Occipital lobe (tissue), 3 donors: ENCODE results near the gene XRRA1. TPM values are rescaled to one million over a fixed set of nuclear protein-coding genes. Genes with fewer than 3 reads are reported as not detected.
"Not testable (repeated sequence)": the region's sequence is repeated elsewhere in the genome, so short reads cannot be mapped to it uniquely, and the experiment has no call there.

Source experiments
- DNase-seq: peaks from one replicate; lab custom pipeline; 2025; lab: John Stamatoyannopoulos, UW
- small RNA-seq: library from RNA; depleted of rRNA; stranded (forward); fragments of <200 nt; gene quantifications from one replicate; pipeline ENCODE3, GENCODE V24; 2014
- total RNA-seq: library from RNA; depleted of rRNA; stranded (reverse); fragments of >200 nt; gene quantifications from one replicate; pipeline ENCODE4 v1.2.3, GENCODE V29; 2014

XRRA1 gene
- total RNA-seq, 1 donor from 2014 or later = 10.1 TPM

- no peak for DNase-seq
Observed at GRCh38 chr11:74837191-74837590, 111.7 kb downstream of the XRRA1 start.

GRCh38 chr11:74826901-74827300 lies 122.0 kb downstream of the XRRA1 start:
- DNase-seq = no peak

GRCh38 chr11:74825596-74825995 lies 123.3 kb downstream of the XRRA1 start:
- DNase-seq = not testable (repeated sequence)

GRCh38 chr11:74824285-74824982 lies 124.5 kb downstream of the XRRA1 start:
- DNase-seq = no peak

GRCh38 chr11:74822170-74822569 lies 126.7 kb downstream of the XRRA1 start:
- peak; percentile 12 for DNase-seq

GRCh38 chr11:74820763-74821162 lies 128.1 kb downstream of the XRRA1 start:
- DNase-seq = no peak

GRCh38 chr11:74819400-74819799 lies 129.5 kb downstream of the XRRA1 start:
- DNase-seq = no peak

GRCh38 chr11:74818283-74818946 lies 130.5 kb downstream of the XRRA1 start:
- DNase-seq = no peak

- no peak for DNase-seq
Observed at GRCh38 chr11:74816664-74817063, 132.2 kb downstream of the XRRA1 start.

- no peak for DNase-seq
Observed at GRCh38 chr11:74815966-74816365, 132.9 kb downstream of the XRRA1 start.

- no peak for DNase-seq
Observed at GRCh38 chr11:74809801-74810200, 139.1 kb downstream of the XRRA1 start.

GRCh38 chr11:74806267-74806666 lies 142.6 kb downstream of the XRRA1 start:
- no peak for DNase-seq

GRCh38 chr11:74791333-74792100 lies 157.4 kb downstream of the XRRA1 start:
- DNase-seq = no peak

Small RNA genes lying within 50 kb of the gene (small RNA-seq; reads per million reads assigned to genes)
- gene RN7SL239P = not detected
- gene RNU6-216P = not detected

Other genes with a start within 250 kb of the XRRA1 start
- gene CHRDL2, start 217.7 kb downstream of the XRRA1 start, total RNA-seq = not detected
- gene RNF169, start 200.2 kb downstream of the XRRA1 start, total RNA-seq = 39.3 TPM
- 20.1 TPM for gene SPCS2, start 175 bp upstream of the XRRA1 start, total RNA-seq
- gene NEU3, start 39.8 kb upstream of the XRRA1 start, total RNA-seq = 19.0 TPM
- gene OR2AT4, start 147.8 kb upstream of the XRRA1 start, total RNA-seq = not detected
- gene SLCO2B1, start 202.0 kb upstream of the XRRA1 start, total RNA-seq = 9.2 TPM